ENCODE measurements around the gene IRF2BP2.

The IRF2BP2 gene

DNA sequence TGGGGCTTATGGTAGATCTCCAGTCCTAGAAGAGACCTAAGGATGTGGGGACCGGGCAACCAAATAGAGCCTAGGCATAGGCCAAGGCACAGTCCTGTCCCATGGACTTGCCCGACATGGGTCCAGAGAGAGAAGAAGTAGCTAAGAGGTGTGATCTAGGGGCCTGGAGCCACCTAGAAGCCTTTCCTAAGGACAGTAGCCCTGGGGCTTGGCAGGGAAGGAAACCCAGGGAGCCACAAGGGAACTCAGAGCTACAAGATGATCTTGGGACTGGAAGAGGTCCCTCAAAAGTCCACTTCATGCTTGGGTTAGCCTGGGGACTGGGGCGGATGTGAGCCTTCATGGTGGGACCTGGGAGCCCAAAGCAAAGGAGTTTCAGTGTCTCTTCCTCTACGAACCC lies 18.8 kb downstream of the IRF2BP2 start:
- TF ChIP-seq EZH2 (IDR thresholded peaks at IDR 0.05; ENCODE audit: borderline replicate concordance, low read depth, low read length, severe bottlenecking) = no peak
- TF ChIP-seq, protein P1, sequence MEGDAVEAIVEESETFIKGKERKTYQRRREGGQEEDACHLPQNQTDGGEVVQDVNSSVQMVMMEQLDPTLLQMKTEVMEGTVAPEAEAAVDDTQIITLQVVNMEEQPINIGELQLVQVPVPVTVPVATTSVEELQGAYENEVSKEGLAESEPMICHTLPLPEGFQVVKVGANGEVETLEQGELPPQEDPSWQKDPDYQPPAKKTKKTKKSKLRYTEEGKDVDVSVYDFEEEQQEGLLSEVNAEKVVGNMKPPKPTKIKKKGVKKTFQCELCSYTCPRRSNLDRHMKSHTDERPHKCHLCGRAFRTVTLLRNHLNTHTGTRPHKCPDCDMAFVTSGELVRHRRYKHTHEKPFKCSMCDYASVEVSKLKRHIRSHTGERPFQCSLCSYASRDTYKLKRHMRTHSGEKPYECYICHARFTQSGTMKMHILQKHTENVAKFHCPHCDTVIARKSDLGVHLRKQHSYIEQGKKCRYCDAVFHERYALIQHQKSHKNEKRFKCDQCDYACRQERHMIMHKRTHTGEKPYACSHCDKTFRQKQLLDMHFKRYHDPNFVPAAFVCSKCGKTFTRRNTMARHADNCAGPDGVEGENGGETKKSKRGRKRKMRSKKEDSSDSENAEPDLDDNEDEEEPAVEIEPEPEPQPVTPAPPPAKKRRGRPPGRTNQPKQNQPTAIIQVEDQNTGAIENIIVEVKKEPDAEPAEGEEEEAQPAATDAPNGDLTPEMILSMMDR (IDR thresholded peaks at IDR 0.05; ENCODE audit: borderline replicate concordance, extremely low read depth, low read length, poor library complexity, severe bottlenecking) = no peak
- DNase-seq = no peak
- Histone ChIP-seq H3K9me3 (ENCODE audit: insufficient read depth, low read length, severe bottlenecking) (no peaks in the 10 kb centered on the region), H3K27me3 (ENCODE audit: insufficient read depth, low read length, poor library complexity) (no peaks in the 10 kb centered on the region), H3K79me2 (ENCODE audit: insufficient read depth, low read length) (no peaks in the 10 kb centered on the region), H3K27ac (ENCODE audit: low read length) (no peak overlapping the region), H3K4me1 (ENCODE audit: insufficient read depth, low read length) (peaks cover 7% of the 10 kb centered on the region), H3K36me3 (ENCODE audit: insufficient read depth, low read length) (no peaks in the 10 kb centered on the region), H3K4me3 (ENCODE audit: low read depth in 1 of 2, low read length in 2 of 2) (no peak overlapping the region), H4K20me1 (ENCODE audit: insufficient read depth, low read length) (no peaks in the 10 kb centered on the region), H2AFZ (ENCODE audit: low read depth, low read length) (no peak overlapping the region), H3K4me2 (ENCODE audit: insufficient read depth, low read length) (no peak overlapping the region), H3K9ac (ENCODE audit: low read depth, low read length) (no peak overlapping the region)
- ATAC-seq (ENCODE audit: insufficient read depth, low read depth) = no peak

DNA sequence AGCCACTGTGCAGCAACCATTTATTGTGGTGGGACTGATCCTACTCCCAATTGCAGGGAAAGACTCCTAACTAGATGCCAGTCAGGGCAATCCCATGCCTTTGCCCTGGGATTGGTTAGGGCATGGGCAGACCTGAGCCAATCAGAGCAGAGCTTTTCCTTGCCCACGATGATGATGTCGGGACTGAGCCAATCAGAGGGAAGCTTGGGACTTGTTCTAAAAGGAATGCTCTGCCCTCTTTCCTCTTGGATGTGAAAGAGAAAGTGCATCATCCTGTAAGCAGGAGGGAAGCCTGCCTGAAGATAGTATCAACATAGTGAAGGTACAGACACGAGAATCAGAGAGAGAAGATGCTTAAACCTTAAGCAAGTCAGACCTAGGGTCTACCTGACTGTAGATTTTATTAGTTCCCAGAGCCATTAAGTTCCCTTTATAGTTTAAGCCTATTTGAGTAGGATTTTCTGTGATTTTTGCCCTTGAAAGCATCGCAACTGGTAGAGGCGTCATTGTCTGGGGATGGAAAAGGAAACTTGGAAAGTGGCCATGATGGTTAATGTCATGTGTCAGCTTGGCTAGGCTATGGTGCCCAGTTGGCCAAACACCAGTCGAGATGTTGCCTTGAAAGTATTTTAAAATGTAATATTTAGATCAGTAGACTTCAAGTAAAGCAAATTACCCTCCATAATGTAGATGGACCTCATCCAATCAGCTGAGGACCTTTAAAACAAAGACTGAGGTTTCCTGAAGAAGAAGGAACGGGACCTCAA lies 19.9 kb downstream of the IRF2BP2 start:
- Histone ChIP-seq H3K27me3 (ENCODE audit: insufficient read depth, low read length, poor library complexity) (no peaks in the 10 kb centered on the region), H2AFZ (ENCODE audit: low read depth, low read length) (no peak overlapping the region), H3K4me3 (ENCODE audit: low read depth in 1 of 2, low read length in 2 of 2) (no peak overlapping the region), H3K27ac (ENCODE audit: low read length) (no peak overlapping the region), H3K9ac (ENCODE audit: low read depth, low read length) (no peak overlapping the region), H3K36me3 (ENCODE audit: insufficient read depth, low read length) (no peaks in the 10 kb centered on the region), H3K79me2 (ENCODE audit: insufficient read depth, low read length) (no peaks in the 10 kb centered on the region), H4K20me1 (ENCODE audit: insufficient read depth, low read length) (no peaks in the 10 kb centered on the region), H3K4me1 (ENCODE audit: insufficient read depth, low read length) (peaks cover 7% of the 10 kb centered on the region), H3K4me2 (ENCODE audit: insufficient read depth, low read length) (no peak overlapping the region), H3K9me3 (ENCODE audit: insufficient read depth, low read length, severe bottlenecking) (no peaks in the 10 kb centered on the region)
- no peak for ATAC-seq (ENCODE audit: insufficient read depth, low read depth)
- TF ChIP-seq EZH2 (IDR thresholded peaks at IDR 0.05; ENCODE audit: borderline replicate concordance, low read depth, low read length, severe bottlenecking) = no peak
- TF ChIP-seq, protein P1 (IDR thresholded peaks at IDR 0.05; ENCODE audit: borderline replicate concordance, extremely low read depth, low read length, poor library complexity, severe bottlenecking) = no peak
- DNase-seq = no peak

DNA sequence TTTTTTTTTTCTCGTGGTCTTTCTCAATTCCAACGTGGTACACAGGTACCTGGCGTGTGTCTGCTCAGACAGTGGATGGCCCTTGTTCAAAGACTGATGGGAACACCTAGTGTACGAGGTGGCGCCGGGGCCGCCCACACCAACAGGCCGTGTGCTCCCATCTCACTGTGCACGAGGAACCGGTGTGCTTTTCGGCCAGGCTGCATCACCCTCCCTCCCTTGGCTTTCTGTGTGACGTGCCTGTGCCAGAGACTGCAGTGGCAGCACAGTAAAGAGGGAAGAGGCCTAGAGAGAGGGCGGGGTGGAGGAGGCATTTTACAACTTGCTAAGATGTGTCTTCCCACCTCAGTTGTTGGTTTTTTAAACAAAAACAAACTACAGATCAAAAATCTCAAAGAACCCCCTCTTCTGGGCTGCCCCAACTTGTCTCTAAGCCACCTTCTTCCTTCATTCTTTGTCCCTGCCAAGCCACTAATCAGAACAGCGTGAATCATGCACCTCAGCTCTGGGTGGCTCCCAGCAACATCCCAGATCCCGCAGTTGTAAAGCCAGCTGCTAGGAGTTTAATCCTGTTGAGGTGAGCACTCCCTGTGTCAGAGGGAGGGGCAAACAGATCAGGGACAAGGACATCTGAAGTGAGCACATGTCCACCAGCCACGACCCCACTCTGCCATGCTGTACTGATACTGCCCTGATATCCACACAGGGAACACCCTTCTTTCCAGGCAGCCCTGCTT lies 20.7 kb downstream of the IRF2BP2 start:
- Histone ChIP-seq H3K4me3 (ENCODE audit: low read depth in 1 of 2, low read length in 2 of 2) (no peak overlapping the region), H3K4me1 (ENCODE audit: insufficient read depth, low read length) (peaks cover 7% of the 10 kb centered on the region), H3K4me2 (ENCODE audit: insufficient read depth, low read length) (no peak overlapping the region), H2AFZ (ENCODE audit: low read depth, low read length) (no peak overlapping the region), H3K27ac (ENCODE audit: low read length) (no peak overlapping the region), H3K9me3 (ENCODE audit: insufficient read depth, low read length, severe bottlenecking) (no peaks in the 10 kb centered on the region), H3K79me2 (ENCODE audit: insufficient read depth, low read length) (no peaks in the 10 kb centered on the region), H4K20me1 (ENCODE audit: insufficient read depth, low read length) (no peaks in the 10 kb centered on the region), H3K9ac (ENCODE audit: low read depth, low read length) (no peak overlapping the region), H3K36me3 (ENCODE audit: insufficient read depth, low read length) (no peaks in the 10 kb centered on the region), H3K27me3 (ENCODE audit: insufficient read depth, low read length, poor library complexity) (no peaks in the 10 kb centered on the region)
- TF ChIP-seq, protein P1 (IDR thresholded peaks at IDR 0.05; ENCODE audit: borderline replicate concordance, extremely low read depth, low read length, poor library complexity, severe bottlenecking) = no peak
- no peak for TF ChIP-seq EZH2 (IDR thresholded peaks at IDR 0.05; ENCODE audit: borderline replicate concordance, low read depth, low read length, severe bottlenecking)
- ATAC-seq (ENCODE audit: insufficient read depth, low read depth) (no peak), DNase-seq (no peak)
